ENCODE results near the gene KATNAL1.

The KATNAL1 gene

GRCh38 chr13:30307194-30307970 is at the start of gene KATNAL1:
TSS of gene KATNAL1 (minus strand) at chr13:30307551. CDS start at chr13:30283777, 23,774 bp downstream.
- DNase-seq, result peak; percentile 59

DNA sequence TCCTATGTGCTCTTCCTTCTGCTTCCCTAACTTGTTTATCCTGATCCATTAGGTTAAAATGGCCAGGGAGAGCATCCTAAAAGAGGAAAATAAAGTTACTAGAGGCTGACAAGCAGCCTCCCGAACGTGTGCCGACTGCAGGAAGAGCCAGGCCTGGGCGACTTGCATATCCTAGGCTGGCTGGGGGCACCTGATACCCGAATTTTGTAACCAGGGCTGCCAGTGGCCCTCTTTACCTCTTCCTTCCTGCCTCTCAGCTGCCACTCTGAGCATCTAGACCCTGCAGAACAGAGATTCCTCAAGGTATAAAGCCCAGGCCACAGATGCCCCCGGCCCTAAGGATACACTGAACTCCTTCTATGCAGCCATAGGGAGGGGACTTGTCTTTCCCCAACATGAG is 48.5 kb upstream of the KATNAL1 start:
- no peak for DNase-seq

DNA sequence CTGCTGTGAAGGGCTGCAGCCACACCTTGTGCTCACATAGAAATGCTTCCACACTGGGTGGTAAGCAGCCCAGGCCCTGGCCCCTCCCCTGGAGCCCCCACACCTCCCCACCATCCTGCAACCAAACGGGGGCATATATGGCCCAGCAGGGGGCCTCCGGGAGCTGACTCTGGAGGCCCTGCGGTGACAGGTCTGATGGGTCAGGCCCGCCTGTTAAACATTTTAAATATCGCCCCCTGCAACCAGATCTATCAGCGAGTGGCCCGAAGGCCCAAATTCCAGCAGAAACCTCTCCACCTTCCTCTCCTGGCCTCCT is 48.0 kb upstream of the KATNAL1 start:
- no peak for DNase-seq

- no peak for DNase-seq
Observed at GRCh38 chr13:30354493-30355383, 47.4 kb upstream of the KATNAL1 start.

DNA sequence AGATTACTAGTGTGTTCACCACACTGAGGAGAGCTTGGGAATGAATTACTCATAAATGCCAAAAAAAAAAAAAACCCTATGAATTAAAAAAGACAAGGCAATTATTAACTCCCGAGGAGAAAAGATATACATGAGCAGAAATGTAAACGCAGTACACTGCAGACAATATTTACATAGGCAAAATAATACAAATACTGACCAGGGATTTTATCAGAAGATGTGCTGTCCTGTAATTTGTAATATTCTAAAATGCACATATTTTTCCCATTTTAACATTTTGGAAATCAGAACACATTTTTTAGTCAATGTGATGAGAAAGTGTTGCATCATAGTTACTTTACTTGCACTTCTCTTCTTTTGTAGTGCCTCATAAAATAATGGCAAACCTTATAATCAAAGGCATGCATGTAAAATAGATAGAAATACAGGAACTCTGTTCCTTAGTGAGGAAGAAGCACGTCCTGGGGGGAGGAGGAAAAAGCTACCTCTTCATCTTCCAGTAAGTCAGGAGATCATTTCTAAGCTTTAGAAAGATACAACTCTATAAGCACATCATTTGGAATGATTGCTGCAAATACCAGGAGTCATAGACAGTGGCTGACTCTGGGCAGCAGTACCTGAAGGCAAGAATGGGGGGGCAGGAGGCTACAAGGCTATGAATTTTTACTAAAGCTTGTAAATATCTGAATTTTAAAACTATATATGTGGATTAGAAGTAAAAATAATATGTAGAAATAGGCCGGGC is 46.3 kb upstream of the KATNAL1 start:
- no peak for DNase-seq

GRCh38 chr13:30353060-30353459 is 45.7 kb upstream of the KATNAL1 start:
- DNase-seq, result no peak

GRCh38 chr13:30352121-30352520 is 44.8 kb upstream of the KATNAL1 start:
- DNase-seq, result no peak

DNA sequence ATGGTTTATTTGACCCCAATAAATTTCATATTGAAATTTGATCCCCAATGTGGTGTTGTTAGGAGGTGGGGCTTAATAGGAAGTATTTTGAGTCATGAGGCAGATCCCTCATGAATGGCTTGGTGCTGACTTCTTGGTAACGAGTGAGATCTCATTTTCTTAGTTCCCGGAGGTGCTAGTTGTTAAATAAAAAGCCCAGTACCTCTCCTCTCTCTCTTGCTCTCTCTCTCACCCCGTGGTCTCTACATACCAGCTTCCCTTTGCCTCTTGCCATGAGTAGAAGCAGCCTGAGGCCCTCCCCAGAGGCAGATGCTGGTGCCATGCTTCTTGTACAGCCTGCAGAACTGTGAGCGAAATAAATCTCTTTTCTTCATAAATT is 39.4 kb upstream of the KATNAL1 start:
- DNase-seq, result no peak

- no peak for DNase-seq
Observed at GRCh38 chr13:30346153-30346788, 38.9 kb upstream of the KATNAL1 start.

DNA sequence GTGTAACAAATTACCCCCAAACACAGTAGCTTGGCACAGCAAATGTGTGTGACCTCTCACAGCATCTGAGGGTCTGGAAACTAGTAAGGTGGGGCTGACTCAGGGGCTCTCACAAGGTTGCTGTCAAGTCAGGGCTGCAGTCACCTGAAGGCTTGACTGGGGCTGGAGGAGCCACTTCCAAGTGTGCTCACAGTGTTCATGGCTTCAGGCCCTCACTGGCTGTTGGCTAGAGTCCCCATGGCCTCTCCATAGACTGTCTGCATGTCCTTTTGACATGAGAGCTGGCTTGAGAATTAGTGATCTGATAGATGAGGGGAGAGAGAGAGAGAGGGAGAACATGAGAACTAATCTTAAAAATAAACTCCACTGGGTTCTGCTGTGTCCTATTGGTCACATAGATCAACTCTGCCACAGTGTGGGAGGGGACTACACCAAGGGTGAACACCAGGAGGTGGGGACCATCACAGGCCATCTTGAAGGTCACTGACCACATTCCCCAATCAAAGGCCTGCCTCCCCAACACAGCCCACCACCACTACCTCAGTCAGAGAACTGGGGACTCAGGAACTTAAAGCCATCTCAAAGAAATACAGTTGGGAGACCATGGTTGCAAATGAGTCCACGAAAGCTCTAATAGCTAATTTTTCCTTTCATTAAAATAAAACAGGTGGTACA is 38.2 kb upstream of the KATNAL1 start:
- DNase-seq, result no peak

DNA sequence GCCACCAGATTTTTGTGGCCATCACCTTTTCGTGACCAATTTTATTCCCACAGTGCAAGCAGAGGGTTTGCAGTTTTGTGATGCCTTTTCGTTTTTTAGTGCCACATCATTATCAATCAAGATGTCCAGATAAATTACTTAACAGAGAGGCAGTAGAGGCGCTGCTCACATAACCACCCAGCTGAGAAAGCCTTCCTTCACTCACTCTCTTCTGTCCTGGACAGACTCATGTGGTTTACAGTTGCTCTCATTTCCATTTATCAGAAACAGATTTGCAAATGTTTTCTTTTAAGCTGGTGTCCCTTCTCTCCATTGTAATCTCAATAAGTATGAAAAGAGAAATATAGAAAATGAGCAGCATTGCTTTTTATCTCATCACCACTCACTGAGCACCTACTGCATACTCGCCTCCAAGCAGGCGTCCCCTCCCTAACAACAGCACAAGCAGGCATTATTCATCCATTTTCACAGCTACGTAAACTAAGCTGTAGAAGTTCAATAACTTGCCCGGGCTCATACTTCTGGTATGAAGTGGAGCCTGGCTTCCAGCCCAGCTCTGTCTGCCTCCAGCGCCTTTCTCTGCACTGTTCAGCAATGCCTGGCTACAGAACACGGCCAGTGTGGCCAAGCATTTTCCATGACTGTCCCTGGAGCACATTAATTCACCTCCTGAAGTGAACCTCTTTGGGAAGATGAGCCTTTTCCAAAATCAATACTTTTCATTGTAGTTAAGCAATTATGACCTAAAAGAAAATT is 34.6 kb upstream of the KATNAL1 start:
- DNase-seq, result peak; percentile 20

GRCh38 chr13:30340331-30341250 is 33.2 kb upstream of the KATNAL1 start:
- DNase-seq, result no peak

- no peak for DNase-seq
Observed at GRCh38 chr13:30339738-30340330, 32.5 kb upstream of the KATNAL1 start.

- no peak for DNase-seq
Observed at GRCh38 chr13:30338952-30339351, 31.6 kb upstream of the KATNAL1 start.

GRCh38 chr13:30338331-30338851 is 31.0 kb upstream of the KATNAL1 start:
- DNase-seq, result no peak

- DNase-seq, result no peak
Observed at GRCh38 chr13:30337061-30337610, 29.8 kb upstream of the KATNAL1 start.

DNA sequence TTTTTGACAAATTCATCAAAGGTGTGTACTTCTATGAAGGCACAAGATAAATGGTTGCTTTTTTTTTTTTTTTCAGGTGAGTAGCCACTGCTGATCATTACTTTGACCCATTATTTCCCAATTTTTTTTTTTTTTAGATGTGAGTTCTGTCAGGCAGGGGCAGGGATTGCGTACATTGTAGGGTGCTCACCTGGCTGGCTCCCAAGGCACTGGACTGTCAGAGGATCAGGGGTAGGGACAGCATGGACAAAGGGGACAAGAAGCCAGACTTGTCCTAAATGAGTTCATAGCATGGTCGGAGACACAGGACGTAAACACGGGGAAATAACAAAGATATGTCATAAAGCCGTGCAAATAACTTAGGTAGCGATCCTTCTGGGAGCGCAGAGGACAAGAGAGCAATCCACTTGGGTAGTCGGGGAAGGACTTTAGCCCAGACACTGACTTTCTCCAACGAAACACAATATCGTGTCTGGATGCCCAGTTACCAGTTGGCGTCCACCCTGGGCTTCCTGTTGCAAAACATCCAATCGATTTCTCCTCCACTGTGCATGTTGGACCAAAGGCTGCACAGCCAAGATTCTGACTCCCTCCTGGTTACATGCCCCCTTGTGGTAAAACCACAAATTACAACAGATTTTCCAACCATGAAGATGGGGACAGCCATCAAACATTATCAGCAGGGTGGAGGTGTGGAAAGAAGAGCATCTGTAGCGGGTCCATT is 27.5 kb upstream of the KATNAL1 start:
- DNase-seq, result peak; percentile 9

DNA sequence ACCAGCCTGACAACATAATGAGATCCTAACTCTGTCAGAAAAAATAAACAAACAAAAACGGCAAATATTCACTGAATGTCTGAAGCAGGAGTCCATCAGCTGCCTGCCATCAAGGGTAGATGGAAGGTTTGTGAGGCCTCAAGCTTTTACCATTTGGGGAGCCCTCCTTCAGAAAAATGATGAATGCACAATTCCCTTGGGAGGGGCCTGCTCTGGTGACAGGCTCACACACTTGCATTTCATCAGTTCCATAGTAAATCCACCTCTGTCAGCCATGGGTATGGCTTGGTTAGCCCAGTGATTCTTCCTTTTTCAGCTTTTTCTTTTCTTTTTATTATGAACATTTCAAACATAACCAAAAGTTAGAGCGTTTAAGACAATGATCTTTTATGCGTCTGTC is 26.3 kb upstream of the KATNAL1 start:
- DNase-seq, result no peak
